GM12875 (cell line): Measurements from ENCODE around the gene ABCC1.

Source experiments
- H3K4me3 ChIP-seq: one replicate; pipeline ENCODE4 v1.5.1; 2011; ENCODE audit warnings: low read depth, low read length, control low read depth
- TF ChIP-seq, protein P1 (sequence below): IDR thresholded peaks from 2 replicates; pipeline ENCODE4 v1.5.1; 2011; ENCODE audit warnings: low read depth, mild to moderate bottlenecking, control low read depth, inconsistent platforms, low read length, moderate library complexity, borderline replicate concordance; ENCODE audit not compliant: insufficient read depth

ABCC1 gene

DNA sequence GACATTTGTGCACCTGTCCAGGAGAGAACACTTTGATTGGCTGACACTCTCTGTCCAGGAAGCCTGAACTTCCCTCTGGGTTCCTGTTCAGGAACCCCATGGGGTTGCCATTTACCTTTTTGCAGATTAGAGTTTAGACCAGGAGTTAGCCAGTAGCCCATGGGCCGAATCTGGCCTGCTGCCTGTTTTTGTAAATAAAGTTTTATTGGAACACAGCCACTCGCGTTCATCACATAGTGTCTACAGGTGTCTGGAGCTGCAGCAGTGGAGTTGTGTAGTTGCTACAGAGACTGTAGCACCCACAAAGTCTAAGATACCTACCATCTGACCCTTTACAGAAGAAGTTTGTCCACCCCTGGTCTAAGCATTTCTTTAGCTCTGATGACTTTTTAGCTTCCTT is 70.9 kb downstream of the ABCC1 start:
- TF ChIP-seq, protein P1, sequence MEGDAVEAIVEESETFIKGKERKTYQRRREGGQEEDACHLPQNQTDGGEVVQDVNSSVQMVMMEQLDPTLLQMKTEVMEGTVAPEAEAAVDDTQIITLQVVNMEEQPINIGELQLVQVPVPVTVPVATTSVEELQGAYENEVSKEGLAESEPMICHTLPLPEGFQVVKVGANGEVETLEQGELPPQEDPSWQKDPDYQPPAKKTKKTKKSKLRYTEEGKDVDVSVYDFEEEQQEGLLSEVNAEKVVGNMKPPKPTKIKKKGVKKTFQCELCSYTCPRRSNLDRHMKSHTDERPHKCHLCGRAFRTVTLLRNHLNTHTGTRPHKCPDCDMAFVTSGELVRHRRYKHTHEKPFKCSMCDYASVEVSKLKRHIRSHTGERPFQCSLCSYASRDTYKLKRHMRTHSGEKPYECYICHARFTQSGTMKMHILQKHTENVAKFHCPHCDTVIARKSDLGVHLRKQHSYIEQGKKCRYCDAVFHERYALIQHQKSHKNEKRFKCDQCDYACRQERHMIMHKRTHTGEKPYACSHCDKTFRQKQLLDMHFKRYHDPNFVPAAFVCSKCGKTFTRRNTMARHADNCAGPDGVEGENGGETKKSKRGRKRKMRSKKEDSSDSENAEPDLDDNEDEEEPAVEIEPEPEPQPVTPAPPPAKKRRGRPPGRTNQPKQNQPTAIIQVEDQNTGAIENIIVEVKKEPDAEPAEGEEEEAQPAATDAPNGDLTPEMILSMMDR = no peak
- H3K4me3 ChIP-seq = no peak overlapping the region

DNA sequence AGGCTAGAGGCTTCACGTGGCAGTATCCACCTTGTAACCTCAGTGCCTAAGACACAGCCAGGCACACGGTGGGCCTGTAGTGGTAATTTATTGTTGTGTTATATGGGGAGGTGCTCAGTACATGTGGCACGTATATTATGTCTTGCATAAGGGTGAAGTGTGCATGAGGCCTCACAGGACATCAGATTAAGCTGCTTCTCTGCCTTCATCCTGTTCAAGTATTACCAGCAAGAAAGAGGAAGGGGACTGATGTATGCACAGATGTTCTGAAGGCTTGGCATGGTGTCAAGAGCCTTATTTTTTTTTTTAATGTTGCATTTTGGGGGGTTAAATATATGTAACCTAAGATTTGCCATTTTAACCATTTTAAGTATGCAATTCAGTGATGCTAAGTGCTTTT is 71.6 kb downstream of the ABCC1 start:
- TF ChIP-seq, protein P1 = no peak
- no peak overlapping the region for H3K4me3 ChIP-seq

DNA sequence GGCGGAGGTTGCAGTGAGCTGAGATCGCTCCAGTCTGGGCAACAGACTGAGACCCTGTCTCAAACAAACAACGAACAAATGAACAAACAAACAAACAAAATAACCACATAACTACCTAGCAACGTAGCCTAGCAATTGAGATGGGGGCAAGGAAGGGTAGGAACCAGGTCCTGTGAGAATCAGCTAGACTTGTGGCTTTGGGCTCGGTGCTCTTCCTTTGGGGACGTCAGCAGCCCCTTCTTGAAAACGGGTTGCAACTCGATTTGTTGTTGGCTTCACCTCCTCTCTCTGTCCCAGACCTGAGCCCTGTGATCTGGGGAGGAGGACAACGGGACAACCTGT is 72.2 kb downstream of the ABCC1 start:
- H3K4me3 ChIP-seq = no peak overlapping the region
- TF ChIP-seq, protein P1 = no peak

DNA sequence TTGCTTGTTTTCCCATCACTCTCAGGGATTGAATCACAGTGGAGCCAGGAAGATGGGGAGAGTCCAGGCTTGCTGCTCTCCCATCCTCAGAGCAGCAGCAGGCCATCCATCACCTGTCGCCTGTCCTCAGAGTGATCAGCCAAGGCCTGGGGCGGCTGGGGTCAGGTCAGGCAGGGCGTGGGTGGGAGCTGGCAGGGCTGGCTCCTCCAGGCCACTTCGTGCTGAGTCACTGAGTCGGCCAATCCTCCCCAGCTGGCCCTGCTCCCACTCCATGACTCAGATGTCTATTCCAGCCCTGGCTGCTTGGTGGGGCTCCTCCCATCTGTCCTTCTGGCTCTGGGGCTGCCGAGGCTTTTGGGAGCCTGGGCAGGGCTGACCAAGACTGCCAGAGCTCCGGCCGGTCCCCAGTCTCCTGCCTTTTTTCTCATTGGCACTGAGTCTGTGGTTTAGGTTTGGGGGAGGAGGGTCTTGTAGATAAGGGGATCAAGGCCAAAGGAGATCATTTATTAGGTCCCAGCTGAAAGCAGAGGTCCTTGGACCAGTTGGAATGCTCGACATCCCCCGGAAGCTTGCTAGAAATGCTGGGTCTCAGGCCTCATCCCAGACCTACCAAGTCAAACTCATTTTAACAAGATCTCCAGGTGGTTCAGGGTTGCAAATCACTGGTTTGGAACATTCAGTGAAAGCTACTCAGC is 72.7 kb downstream of the ABCC1 start:
- no peak overlapping the region for H3K4me3 ChIP-seq
- TF ChIP-seq, protein P1 = no peak

DNA sequence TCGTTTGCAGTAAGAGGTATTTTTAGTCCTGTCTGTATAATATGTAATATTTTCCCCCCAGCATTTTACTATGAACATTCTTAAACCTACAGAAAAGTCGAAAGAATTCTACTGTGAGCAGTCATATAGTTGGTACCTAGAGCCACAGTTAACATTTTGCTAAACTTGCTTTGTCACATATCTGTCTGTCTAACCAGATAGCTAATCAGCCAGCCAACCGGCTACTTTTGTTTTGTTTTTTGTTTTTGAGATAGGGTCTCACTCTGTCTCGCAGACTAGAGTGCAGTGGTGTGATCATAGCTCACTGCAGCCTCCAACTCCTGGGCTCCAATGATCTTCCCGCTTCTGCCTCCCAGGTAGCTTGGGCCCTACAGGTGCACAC is 73.3 kb downstream of the ABCC1 start:
- TF ChIP-seq, protein P1 = no peak
- H3K4me3 ChIP-seq = no peak overlapping the region

DNA sequence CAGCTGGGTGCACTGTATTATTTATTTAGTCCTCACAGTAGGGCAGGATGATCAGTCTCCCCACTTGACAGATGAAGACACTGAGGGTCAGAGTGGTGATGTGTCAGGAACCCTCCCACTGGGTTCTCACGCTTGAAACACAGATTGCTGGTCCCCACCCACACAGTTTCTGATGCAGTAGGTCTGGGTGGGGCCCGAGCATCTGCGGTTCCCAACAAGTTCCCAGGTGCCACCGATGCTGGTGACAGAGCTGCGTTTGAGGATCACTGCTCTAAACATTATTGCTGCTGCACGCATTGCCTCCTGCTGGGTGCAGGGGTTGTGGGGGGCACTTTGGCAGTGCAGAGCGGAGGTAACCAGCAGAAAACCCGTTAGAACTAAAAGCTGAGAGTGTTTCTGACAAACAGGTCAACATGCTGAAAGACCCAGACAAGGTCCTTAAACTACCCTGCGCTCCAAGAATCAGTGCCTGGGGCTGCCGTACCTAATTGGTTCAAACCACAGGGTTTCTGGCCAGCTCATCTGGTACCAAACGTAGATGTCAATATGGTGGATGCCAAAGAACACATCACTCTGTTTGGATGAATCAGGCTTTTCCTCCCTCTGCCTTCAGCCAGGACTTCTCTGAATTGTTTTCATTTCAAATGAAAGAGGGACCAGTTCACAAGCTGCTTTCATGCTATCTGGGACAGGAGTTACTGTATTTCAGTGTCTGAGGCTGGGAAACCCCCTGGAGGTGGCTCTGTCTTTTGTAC is 76.0 kb downstream of the ABCC1 start:
- H3K4me3 ChIP-seq = no peak overlapping the region
- TF ChIP-seq, protein P1 = no peak

DNA sequence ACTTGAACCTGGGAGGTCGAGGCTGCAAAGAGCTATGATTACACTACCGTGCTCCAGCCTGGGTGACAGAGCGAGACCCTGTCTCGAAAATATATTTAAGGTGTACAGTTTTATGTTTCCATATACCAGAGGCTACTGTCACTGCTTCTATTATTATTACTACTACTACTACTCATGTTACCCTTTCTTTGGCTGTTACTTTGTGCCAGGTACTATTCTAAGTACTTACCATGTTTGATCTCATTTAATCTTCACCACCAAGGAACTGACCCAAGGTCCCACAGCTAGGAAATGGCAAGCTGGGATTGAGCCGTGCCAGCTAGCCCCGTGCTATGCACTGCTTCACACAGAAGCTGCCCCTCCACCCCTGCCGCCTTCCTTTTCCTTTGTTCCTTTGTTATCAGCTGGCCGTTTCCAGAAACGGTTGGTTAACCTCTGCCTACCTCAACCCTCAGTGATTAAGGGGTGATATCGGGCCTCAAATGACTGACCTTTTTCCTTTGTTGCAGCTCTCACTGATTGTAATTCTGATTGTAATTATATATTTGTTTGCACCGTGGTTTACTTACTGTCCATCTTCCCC is 78.4 kb downstream of the ABCC1 start:
- TF ChIP-seq, protein P1 = no peak
- H3K4me3 ChIP-seq = no peak overlapping the region
